Measurements from ENCODE around the gene ARHGAP5.

The ARHGAP5 gene

DNA sequence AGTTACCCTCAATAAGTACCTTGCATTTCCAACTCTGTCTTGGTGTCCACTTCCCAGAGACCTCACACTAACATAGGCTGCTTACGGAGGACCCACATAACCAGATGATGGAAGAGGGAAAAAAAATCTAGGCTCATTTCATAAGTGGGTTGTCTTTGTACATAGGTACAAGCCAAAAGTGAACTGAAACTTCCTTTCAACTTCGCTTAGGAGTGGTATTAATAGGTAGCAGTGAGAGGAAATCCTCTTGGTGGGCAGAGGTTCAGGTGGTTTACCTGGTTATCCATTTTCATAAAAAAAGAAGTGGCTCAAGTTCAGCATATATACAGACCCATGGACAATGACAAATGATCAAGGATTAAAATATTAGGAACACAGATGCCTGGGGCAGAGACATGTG is 88.9 kb downstream of the ARHGAP5 start:
- DNase-seq (ENCODE audit: low spot score), result no peak
- TF ChIP-seq, protein P1, sequence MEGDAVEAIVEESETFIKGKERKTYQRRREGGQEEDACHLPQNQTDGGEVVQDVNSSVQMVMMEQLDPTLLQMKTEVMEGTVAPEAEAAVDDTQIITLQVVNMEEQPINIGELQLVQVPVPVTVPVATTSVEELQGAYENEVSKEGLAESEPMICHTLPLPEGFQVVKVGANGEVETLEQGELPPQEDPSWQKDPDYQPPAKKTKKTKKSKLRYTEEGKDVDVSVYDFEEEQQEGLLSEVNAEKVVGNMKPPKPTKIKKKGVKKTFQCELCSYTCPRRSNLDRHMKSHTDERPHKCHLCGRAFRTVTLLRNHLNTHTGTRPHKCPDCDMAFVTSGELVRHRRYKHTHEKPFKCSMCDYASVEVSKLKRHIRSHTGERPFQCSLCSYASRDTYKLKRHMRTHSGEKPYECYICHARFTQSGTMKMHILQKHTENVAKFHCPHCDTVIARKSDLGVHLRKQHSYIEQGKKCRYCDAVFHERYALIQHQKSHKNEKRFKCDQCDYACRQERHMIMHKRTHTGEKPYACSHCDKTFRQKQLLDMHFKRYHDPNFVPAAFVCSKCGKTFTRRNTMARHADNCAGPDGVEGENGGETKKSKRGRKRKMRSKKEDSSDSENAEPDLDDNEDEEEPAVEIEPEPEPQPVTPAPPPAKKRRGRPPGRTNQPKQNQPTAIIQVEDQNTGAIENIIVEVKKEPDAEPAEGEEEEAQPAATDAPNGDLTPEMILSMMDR (IDR thresholded peaks at IDR 0.05; ENCODE audit: extremely low read depth, missing control alignments), result no peak

DNA sequence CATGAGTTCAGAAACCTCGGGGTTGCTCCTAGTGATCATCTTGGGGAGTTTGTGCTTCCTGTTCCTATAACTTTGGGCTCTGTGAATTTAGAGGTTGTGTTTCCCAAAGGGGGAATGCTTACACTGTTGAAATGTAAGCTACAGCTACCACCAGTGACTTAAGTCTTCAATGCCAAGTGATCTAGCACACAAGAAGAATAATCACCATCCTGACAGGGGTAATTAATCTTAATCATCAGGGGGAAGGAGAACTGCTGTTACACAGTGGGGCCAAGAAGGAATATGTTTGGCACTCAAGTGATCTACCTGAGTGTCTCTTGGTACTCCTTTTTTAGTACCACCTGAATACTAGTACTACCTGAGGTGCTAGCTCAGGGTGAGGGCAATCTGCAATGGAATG is 89.8 kb downstream of the ARHGAP5 start:
- no peak for DNase-seq (ENCODE audit: low spot score)
- TF ChIP-seq, protein P1 (IDR thresholded peaks at IDR 0.05; ENCODE audit: extremely low read depth, missing control alignments), result no peak

DNA sequence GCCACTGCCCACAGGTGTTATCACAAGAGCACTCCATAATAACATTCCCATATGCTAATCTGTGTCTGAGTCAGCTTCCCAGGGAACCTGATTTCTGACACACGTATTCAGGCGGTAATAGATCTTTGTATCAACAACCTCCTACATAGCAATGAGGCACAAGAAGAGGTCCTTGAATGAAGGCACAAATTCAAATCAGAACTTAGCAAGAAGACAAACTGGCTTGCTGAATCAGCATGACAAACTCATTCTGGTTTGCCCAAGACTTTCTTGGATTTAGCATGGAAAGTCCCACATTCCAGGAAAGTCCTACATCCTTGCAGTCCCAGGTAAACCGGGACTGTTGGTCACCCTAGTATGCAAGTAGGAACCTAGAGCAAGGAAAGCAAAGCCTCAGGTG is 90.8 kb downstream of the ARHGAP5 start:
- TF ChIP-seq, protein P1 (IDR thresholded peaks at IDR 0.05; ENCODE audit: extremely low read depth, missing control alignments), result no peak
- no peak for DNase-seq (ENCODE audit: low spot score)

GRCh38 chr14:32169191-32169590 is 92.1 kb downstream of the ARHGAP5 start:
- TF ChIP-seq, protein P1 (IDR thresholded peaks at IDR 0.05; ENCODE audit: extremely low read depth, missing control alignments), result no peak
- DNase-seq (ENCODE audit: low spot score), result no peak

- TF ChIP-seq, protein P1 (IDR thresholded peaks at IDR 0.05; ENCODE audit: extremely low read depth, missing control alignments), result no peak
- DNase-seq (ENCODE audit: low spot score), result no peak
Observed at GRCh38 chr14:32171469-32171868, 94.4 kb downstream of the ARHGAP5 start.

DNA sequence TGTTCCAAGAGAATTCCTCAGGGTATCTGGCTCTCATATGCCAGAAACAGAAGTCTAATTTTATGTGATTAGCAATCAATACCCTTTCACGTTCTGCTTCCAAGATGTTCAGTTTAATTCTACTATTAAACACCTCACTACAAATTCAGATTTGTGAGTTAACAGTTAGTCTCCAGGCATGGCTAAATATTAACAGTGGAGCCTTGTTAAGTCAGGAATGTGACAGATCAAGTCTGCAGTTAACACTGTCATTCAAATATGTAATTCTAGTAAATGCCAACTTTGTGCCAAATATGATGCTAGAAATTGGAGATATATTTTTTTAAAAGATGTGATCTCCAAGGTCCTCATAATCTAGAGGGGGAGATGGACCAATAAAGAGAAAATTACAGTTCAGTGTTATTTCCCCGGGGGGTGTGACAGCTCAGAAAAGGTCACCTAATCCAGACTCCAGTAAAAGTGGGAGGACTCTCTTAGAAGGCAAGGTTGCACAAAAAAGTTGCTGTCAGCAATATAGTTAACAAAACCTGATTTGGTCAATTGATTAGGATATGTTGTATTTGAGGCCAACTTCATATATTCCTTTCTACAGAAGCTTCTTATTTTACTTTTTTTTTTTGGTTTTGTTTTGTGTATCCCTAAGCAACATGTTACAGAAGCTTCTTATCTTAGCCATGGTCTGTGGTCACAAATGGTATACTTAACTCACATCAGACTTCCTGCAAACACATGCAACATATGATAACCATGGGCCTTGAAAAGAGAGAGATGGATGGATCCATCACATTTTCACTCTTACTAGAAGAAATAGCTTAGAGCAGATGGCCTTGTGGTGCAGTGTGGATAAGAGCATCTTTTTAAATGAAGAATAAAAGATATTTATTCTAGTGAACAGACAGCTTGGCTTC is 106.3 kb downstream of the ARHGAP5 start:
- DNase-seq (ENCODE audit: low spot score), result no peak
- TF ChIP-seq, protein P1 (IDR thresholded peaks at IDR 0.05; ENCODE audit: extremely low read depth, missing control alignments), result no peak

- DNase-seq (ENCODE audit: low spot score), result no peak
- TF ChIP-seq, protein P1 (IDR thresholded peaks at IDR 0.05; ENCODE audit: extremely low read depth, missing control alignments), result no peak
Observed at GRCh38 chr14:32185097-32185496, 108.0 kb downstream of the ARHGAP5 start.

Data from GM20000 (cell line).